Measurements from ENCODE around the gene ARL5A. TPM values are rescaled to one million over a fixed set of nuclear protein-coding genes. Genes with fewer than 3 reads are reported as not detected.

Gene ARL5A
- total and polyA plus RNA-seq, 9 of the 15 experiments (the other 6 are each of a cell fraction or from before 2014, with no cell fraction given), result 16.3 to 117 (median 88.4) TPM

DNA sequence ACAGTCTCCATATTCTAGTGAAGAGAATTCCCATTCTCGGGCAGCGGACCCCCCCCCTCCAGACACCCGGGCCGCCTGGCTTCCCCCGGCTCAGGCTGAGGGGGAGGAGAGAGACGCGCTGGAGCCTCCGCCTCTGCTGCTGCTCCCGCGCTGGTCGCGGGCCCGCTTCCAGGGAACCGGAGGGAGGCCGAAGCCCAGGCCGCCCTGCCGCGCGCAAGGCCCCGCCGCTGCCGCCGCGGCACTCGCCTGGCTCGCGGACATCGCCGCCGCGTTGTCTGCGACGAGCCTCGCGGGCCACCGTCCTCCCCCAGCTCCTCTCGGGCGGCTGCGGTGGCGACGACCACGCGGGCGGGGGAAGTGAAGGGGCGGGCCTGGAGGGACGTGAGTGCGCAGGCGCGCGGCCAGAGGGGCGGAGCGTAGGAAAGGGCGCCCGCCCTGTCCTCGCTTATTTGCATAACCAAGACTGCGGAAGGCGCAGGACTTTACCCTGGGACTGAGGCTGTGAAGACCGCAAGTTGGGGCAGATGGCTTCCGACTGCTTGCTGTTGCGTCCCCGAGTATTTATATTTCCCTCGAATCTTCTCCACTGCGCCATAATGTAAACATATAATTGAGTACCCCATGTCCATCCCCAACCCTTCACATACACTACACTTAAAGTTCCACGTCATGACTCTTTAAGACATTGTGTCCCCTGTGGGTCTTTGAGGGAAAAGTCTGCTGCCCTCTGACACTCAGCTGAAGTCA, at the start of gene ARL5A (continued):
- TF ChIP-seq PTBP1 (IDR thresholded peaks at IDR 0.05; ENCODE audit: low read depth, low read length) (no peak), SLC30A9 (CRISPR knock-in tag; IDR thresholded peaks at IDR 0.05) (no peak), CHD2 (IDR thresholded peaks at IDR 0.05; ENCODE audit: low read depth, low read length) (peak; percentile 29; the same call in 1 of the 2 replicates), ZNF75A (CRISPR knock-in tag; IDR thresholded peaks at IDR 0.05) (0 out of 2 replicates have a peak, but pooled peaks have one; percentile 21), STAG1 (CRISPR knock-in tag; IDR thresholded peaks at IDR 0.05; ENCODE audit: borderline replicate concordance) (no peak), ZNF347 (CRISPR knock-in tag; IDR thresholded peaks at IDR 0.05; ENCODE audit: low read depth) (no peak), MCM3 (IDR thresholded peaks at IDR 0.05) (no peak), U2AF2 (optimal IDR thresholded peaks at IDR 0.05; ENCODE audit: low read depth, low read length) (no peak), MEIS2 (IDR thresholded peaks at IDR 0.05; ENCODE audit: partially characterized antibody) (peak; percentile 88), TRIM24 (IDR thresholded peaks at IDR 0.05) (no peak; a peak in 1 of 4 replicates), E2F3 (CRISPR knock-in tag; IDR thresholded peaks at IDR 0.05) (peak; percentile 75), STAT5A (IDR thresholded peaks at IDR 0.05; ENCODE audit: borderline replicate concordance, low read length) (peak; percentile 10; the same call in 1 of the 2 replicates), BDP1 (IDR thresholded peaks at IDR 0.05; ENCODE audit: insufficient read depth, insufficient read length) (no peak), GMEB1 (CRISPR knock-in tag; IDR thresholded peaks at IDR 0.05) (peak; percentile 30; the same call in 1 of the 2 replicates), SRSF3 (IDR thresholded peaks at IDR 0.05; ENCODE audit: insufficient read depth, low read length) (no peak), MAFG (tag; conservative IDR thresholded peaks at IDR 0.05) (no peak), MYBL2 (IDR thresholded peaks at IDR 0.05; ENCODE audit: low read depth) (no peak), MYBL2 (CRISPR knock-in tag; IDR thresholded peaks at IDR 0.05; ENCODE audit: borderline replicate concordance) (no peak), HDAC1 (IDR thresholded peaks at IDR 0.05) (no peak), ZNF408 (CRISPR knock-in tag; IDR thresholded peaks at IDR 0.05; ENCODE audit: low read depth) (no peak), EP300 (IDR thresholded peaks at IDR 0.05; ENCODE audit: low read length) (no peak; the same call in 1 of the 2 replicates), ZNF24 (IDR thresholded peaks at IDR 0.05) (no peak), PHTF2 (CRISPR knock-in tag; IDR thresholded peaks at IDR 0.05) (no peak), NR2C2 (CRISPR knock-in tag; IDR thresholded peaks at IDR 0.05) (0 out of 2 replicates have a peak, but pooled peaks have one; percentile 39), NR2C2 (tag; IDR thresholded peaks at IDR 0.05) (peak; percentile 81), CBFA2T3 (IDR thresholded peaks at IDR 0.05) (no peak), ZFPM2 (CRISPR knock-in tag; IDR thresholded peaks at IDR 0.05) (no peak), POLR3G (IDR thresholded peaks at IDR 0.05; ENCODE audit: extremely low read depth, insufficient read length, insufficient replicate concordance) (no peak)
- TF ChIP-seq, protein P1, sequence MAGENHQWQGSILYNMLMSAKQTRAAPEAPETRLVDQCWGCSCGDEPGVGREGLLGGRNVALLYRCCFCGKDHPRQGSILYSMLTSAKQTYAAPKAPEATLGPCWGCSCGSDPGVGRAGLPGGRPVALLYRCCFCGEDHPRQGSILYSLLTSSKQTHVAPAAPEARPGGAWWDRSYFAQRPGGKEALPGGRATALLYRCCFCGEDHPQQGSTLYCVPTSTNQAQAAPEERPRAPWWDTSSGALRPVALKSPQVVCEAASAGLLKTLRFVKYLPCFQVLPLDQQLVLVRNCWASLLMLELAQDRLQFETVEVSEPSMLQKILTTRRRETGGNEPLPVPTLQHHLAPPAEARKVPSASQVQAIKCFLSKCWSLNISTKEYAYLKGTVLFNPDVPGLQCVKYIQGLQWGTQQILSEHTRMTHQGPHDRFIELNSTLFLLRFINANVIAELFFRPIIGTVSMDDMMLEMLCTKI (IDR thresholded peaks at IDR 0.05; ENCODE audit: partially characterized antibody), result no peak
- TF ChIP-seq, protein P2, sequence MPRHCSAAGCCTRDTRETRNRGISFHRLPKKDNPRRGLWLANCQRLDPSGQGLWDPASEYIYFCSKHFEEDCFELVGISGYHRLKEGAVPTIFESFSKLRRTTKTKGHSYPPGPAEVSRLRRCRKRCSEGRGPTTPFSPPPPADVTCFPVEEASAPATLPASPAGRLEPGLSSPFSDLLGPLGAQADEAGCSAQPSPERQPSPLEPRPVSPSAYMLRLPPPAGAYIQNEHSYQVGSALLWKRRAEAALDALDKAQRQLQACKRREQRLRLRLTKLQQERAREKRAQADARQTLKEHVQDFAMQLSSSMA (CRISPR knock-in tag; IDR thresholded peaks at IDR 0.05), result no peak

Data from K562 (cell line).